Endothelial cell of umbilical vein (primary cell): Measurements from ENCODE around the gene FHOD3. TPM values are rescaled to one million over a fixed set of nuclear protein-coding genes. Genes with fewer than 3 reads are reported as not detected.

ENCODE experiments used
- BruUV-seq: library from RNA; stranded (reverse); fragments of 400-500 nt; replicated peaks from 2 replicates; lab custom pipeline; 2021; lab: Mats Ljungman, UMichigan
- CTCF ChIA-PET: fragments of 300-600, 350-600 bp; sonication (Branson Sonifier 250); formaldehyde crosslinking; loops from one replicate; lab custom pipeline; 2021; ENCODE audit warnings: antibody characterized with exemption, inconsistent platforms; lab: Charles Lee
- POLR2A ChIA-PET: fragments of 300-600, 350-600 bp; sonication (Branson Sonifier 250); formaldehyde crosslinking; loops from one replicate; lab custom pipeline; 2021; ENCODE audit warnings: antibody characterized with exemption, inconsistent platforms; lab: Charles Lee
- DNase-seq: peaks from one replicate; pipeline ENCODE4 v3.0.0-alpha.2; 2011; ENCODE audit warnings: low read depth, low spot score
- FAIRE-seq: peaks from 2 replicates; lab custom pipeline; 2011; peaks lifted over from hg19 to GRCh38; lab: Jason Lieb, UNC
- H2AFZ ChIP-seq: 2 replicates; pipeline ENCODE4 v1.6.0; 2012; ENCODE audit warnings: low read depth, low read length, control low read depth, inconsistent platforms
- H3K27ac ChIP-seq: 2 replicates; pipeline ENCODE4 v1.5.1; 2011; ENCODE audit warnings: low read depth, mild to moderate bottlenecking, control low read depth, low read length, moderate library complexity; ENCODE audit not compliant: insufficient read depth
- H3K27me3 ChIP-seq, 2 experiments: 2 replicates each; pipeline versions ENCODE4 v1.6.0 to v1.6.1; 2011; ENCODE audit warnings: low read length in 2 of 2, mixed read lengths in 1 of 2; ENCODE audit not compliant: control insufficient read depth in 2 of 2, insufficient read depth in 2 of 2
- H3K36me3 ChIP-seq, 2 experiments: 2 replicates in 1 of 2; 3 replicates in 1 of 2; pipeline ENCODE4 v1.5.1; 2011; ENCODE audit warnings: low read length in 2 of 2, mild to moderate bottlenecking in 1 of 2, moderate library complexity in 1 of 2; ENCODE audit not compliant: control insufficient read depth in 2 of 2, insufficient read depth in 2 of 2; ENCODE audit errors: extremely low read depth in 1 of 2
- H3K4me1 ChIP-seq: 3 replicates; pipeline ENCODE4 v1.5.1; 2011; ENCODE audit warnings: mild to moderate bottlenecking, low read length; ENCODE audit not compliant: control insufficient read depth, insufficient read depth; ENCODE audit errors: extremely low read depth
- H3K4me2 ChIP-seq: 2 replicates; pipeline ENCODE4 v1.6.1; 2011; ENCODE audit warnings: low read length, control low read depth, mixed read lengths; ENCODE audit not compliant: insufficient read depth
- H3K4me3 ChIP-seq, 3 experiments: fragments of 200-600 bp in 1 of 3; sonication (generic), shearing (Covaris generic) in 1 of 3; replicated peaks in 1 of 3; 2 replicates each; pipeline ENCODE4 v1.5.1; 2011 to 2016; ENCODE audit warnings: control low read depth in 3 of 3, low read length in 3 of 3, mild to moderate bottlenecking in 2 of 3, inconsistent platforms in 1 of 3, low read depth in 1 of 3, moderate library complexity in 1 of 3; ENCODE audit not compliant: insufficient read depth in 1 of 3
- H3K79me2 ChIP-seq: 2 replicates; pipeline ENCODE4 v1.6.0; 2012; ENCODE audit warnings: low read length, inconsistent platforms; ENCODE audit not compliant: control insufficient read depth, insufficient read depth
- H3K9ac ChIP-seq: replicated peaks from 2 replicates; pipeline ENCODE3; 2011; ENCODE audit warnings: low read length, control low read depth; ENCODE audit not compliant: insufficient read depth; ENCODE audit errors: extremely low read depth
- H3K9me1 ChIP-seq: replicated peaks from 3 replicates; pipeline ENCODE4 v1.6.0; 2011; ENCODE audit warnings: mild to moderate bottlenecking, low read length; ENCODE audit not compliant: control insufficient read depth, insufficient read depth; ENCODE audit errors: extremely low read depth
- H3K9me3 ChIP-seq: replicated peaks from 2 replicates; pipeline ENCODE4 v1.5.1; 2012; ENCODE audit warnings: low read length, inconsistent platforms; ENCODE audit not compliant: control insufficient read depth, insufficient read depth
- H4K20me1 ChIP-seq: replicated peaks from 2 replicates; pipeline ENCODE3; 2011; ENCODE audit warnings: mild to moderate bottlenecking, low read length; ENCODE audit not compliant: control insufficient read depth, insufficient read depth; ENCODE audit errors: extremely low read depth
- CTCF ChIP-seq, 2 donors: IDR thresholded peaks; 1 replicate in 1 of 2; 2 replicates in 1 of 2; pipeline ENCODE4 v1.5.1; 2011; ENCODE audit warnings: low read length in 2 of 2, mild to moderate bottlenecking in 2 of 2, moderate library complexity in 2 of 2, control low read depth in 1 of 2, inconsistent platforms in 1 of 2, low read depth in 1 of 2; ENCODE audit not compliant: insufficient read depth in 1 of 2; ENCODE audit errors: extremely low read depth in 1 of 2
- EZH2 ChIP-seq: IDR thresholded peaks from 2 replicates; pipeline ENCODE4 v1.6.1; 2012; ENCODE audit warnings: borderline replicate concordance, low read depth, mild to moderate bottlenecking, moderate library complexity, low read length, inconsistent platforms; ENCODE audit not compliant: severe bottlenecking
- FOS ChIP-seq: IDR thresholded peaks from 2 replicates; pipeline ENCODE4 v1.6.1; 2011; ENCODE audit warnings: mild to moderate bottlenecking, low read length, moderate library complexity, borderline replicate concordance; ENCODE audit not compliant: insufficient read depth
- GATA2 ChIP-seq: IDR thresholded peaks from 2 replicates; pipeline ENCODE4 v1.7.0; 2011; ENCODE audit warnings: low read depth, mild to moderate bottlenecking, moderate library complexity, mixed read lengths, low read length; ENCODE audit not compliant: insufficient read length, insufficient read depth
- JUN ChIP-seq: IDR thresholded peaks from 2 replicates; pipeline ENCODE4 v1.6.1; 2011; ENCODE audit warnings: borderline replicate concordance, low read depth; ENCODE audit not compliant: insufficient read length, insufficient read depth
- MYC ChIP-seq: IDR thresholded peaks from one replicate; pipeline ENCODE4 v1.6.1; 2011; ENCODE audit warnings: mild to moderate bottlenecking, low read depth, low read length
- POLR2A ChIP-seq: IDR thresholded peaks from 2 replicates; pipeline ENCODE4 v1.6.1; 2012; ENCODE audit warnings: low read depth, mild to moderate bottlenecking, control low read depth, low read length
- POLR2AphosphoS5 ChIP-seq: IDR thresholded peaks from 2 replicates; pipeline ENCODE4 v1.6.1; 2012; ENCODE audit warnings: low read depth, mild to moderate bottlenecking, control low read depth, low read length, moderate library complexity; ENCODE audit not compliant: insufficient read depth
- dilution Hi-C: fragments of 300-500 bp; cut with MboI; formaldehyde crosslinking; loops from one replicate; pipeline ENCODE4 v1.15.0; 2019; ENCODE audit warnings: low sequenced_read_pairs; ENCODE audit not compliant: extremely low pct_ligation_motif_present
- intact Hi-C: fragments of 100-400 bp; cut with micrococcal nuclease; formaldehyde crosslinking; loops from one replicate; pipeline ENCODE4 v1.10.0; 2022
- polyA plus RNA-seq, 4 experiments: library from polyadenylated mRNA; depleted of rRNA in 3 of 4; stranded (reverse) in 3 of 4; unstranded in 1 of 4; fragments of >200 nt; gene quantifications; 2 replicates each; pipeline versions ENCODE4 v1.2.1 to v1.2.3, GENCODE V29; 2011 to 2012; ENCODE audit warnings: missing spikeins in 1 of 4
- total RNA-seq: library from RNA; stranded (reverse); gene quantifications from 2 replicates; pipeline ENCODE4 v1.2.3, GENCODE V29; 2021
- TF ChIP-seq, protein P1 (sequence below): IDR thresholded peaks from 2 replicates; pipeline ENCODE4 v1.6.1; 2011; ENCODE audit not compliant: insufficient read depth, insufficient read length

FHOD3 gene
- total and polyA plus RNA-seq, 2 donors (not counting 3 experiments of a cell fraction or from before 2014, with no cell fraction given), result 0.06 to 1.5 TPM

DNA sequence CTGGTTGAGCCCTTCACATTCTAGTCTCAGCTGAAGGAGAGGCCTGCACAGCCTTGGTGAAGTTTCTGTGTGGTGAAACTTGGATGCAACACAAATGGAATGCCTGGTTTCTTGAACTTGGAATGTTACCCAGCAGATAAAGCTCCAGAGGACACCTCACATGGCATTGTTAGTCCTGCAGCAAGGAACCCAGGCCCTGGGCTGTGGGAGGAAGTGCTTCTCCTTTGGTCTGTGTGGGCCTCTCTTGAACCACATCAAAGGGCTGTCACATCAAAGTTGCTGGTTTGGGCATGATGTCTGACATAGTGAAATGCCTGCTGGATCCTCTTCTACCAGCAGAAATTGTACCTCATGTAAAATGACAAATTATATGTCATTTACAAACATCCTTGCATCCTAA lies 198.5 kb downstream of the FHOD3 start:
- H3K4me3 ChIP-seq, result no peak overlapping the region
- no peaks in the 10 kb centered on the region for H3K9me1 ChIP-seq
- no peak overlapping the region for H2AFZ ChIP-seq
- H3K27ac ChIP-seq, result no peak overlapping the region
- dilution Hi-C loops (no loop called here), intact Hi-C loops (no loop called here)
- H3K79me2 ChIP-seq, result no peaks in the 10 kb centered on the region
- no peaks in the 10 kb centered on the region for H3K36me3 ChIP-seq
- H3K9ac ChIP-seq, result no peak overlapping the region
- DNase-seq, result no peak
- no peaks in the 10 kb centered on the region for H3K9me3 ChIP-seq
- POLR2A ChIA-PET, result no interaction called here
- no peaks in the 10 kb centered on the region for H3K4me1 ChIP-seq
- FAIRE-seq, result no peak
- no peaks in the 10 kb centered on the region for H3K27me3 ChIP-seq
- no peaks in the 10 kb centered on the region for H4K20me1 ChIP-seq
- TF ChIP-seq POLR2AphosphoS5 (no peak), FOS (no peak), POLR2A (no peak), GATA2 (no peak), CTCF (IDR thresholded peaks at IDR 0.05; ENCODE audit: extremely low read depth in 1 of 2, insufficient read depth in 1 of 2, low read depth in 1 of 2, low read length in 2 of 2) (no peak), JUN (no peak), MYC (no peak), EZH2 (no peak)
- TF ChIP-seq, protein P1, sequence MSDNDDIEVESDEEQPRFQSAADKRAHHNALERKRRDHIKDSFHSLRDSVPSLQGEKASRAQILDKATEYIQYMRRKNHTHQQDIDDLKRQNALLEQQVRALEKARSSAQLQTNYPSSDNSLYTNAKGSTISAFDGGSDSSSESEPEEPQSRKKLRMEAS, result no peak
- CTCF ChIA-PET, result no interaction called here
- H3K4me2 ChIP-seq, result no peak overlapping the region
- no TSS peak for BruUV-seq
